ENCODE results near the gene JAKMIP1. TPM values are rescaled to one million over a fixed set of nuclear protein-coding genes. Genes with fewer than 3 reads are reported as not detected.

The JAKMIP1 gene
- total RNA-seq, 1 experiment from 2014 or later, result not detected

- POLR2A ChIA-PET, result no interaction called here
- no peak for TF ChIP-seq REST (IDR thresholded peaks at IDR 0.05; ENCODE audit: insufficient read depth in 1 of 2, low read depth in 2 of 2, low read length in 1 of 2)
- no peak for TF ChIP-seq CTCF (IDR thresholded peaks at IDR 0.05)
- TF ChIP-seq SIN3A (IDR thresholded peaks at IDR 0.05; ENCODE audit: borderline replicate concordance, insufficient read depth, low read depth, low read length), result no peak
- no peak for TF ChIP-seq POLR2AphosphoS5 (IDR thresholded peaks at IDR 0.05; ENCODE audit: low read depth, low read length)
- no peak for TF ChIP-seq TCF7L2 (IDR thresholded peaks at IDR 0.05; ENCODE audit: low read depth, low read length)
- no peaks in the 10 kb centered on the region for H3K4me1 ChIP-seq (ENCODE audit: control insufficient read depth, insufficient read depth, low read length)
- intact Hi-C loops (cut with micrococcal nuclease; ENCODE audit: unreplicated experiment) (no loop called here), in situ Hi-C loops (cut with HindIII; ENCODE audit: low pct_unique_long_range_greater_than_20kb, low sequenced_read_pairs) (no loop called here)
- DNase-seq (ENCODE audit: low read depth, low spot score), result no peak
- BruUV-seq (replicated peaks), result no TSS peak
- no peaks in the 10 kb centered on the region for H3K27me3 ChIP-seq (ENCODE audit: control insufficient read depth, insufficient read depth, low read length)
- no peaks in the 10 kb centered on the region for H3K9me3 ChIP-seq (ENCODE audit: control insufficient read depth, insufficient read depth, low read depth, low read length)
- ATAC-seq, result no peak
- CTCF ChIA-PET, result no interaction called here
- H3K27ac ChIP-seq (ENCODE audit: low read length), result no peak overlapping the region
- no peak overlapping the region for H3K4me3 ChIP-seq (ENCODE audit: low read depth in 2 of 2, low read length in 2 of 2)
- H3K36me3 ChIP-seq (ENCODE audit: control insufficient read depth, insufficient read depth, low read length), result no peaks in the 10 kb centered on the region
Observed at GRCh38 chr4:5990446-5991160, 209.7 kb downstream of the JAKMIP1 start.

GRCh38 chr4:5989236-5990225 is 210.8 kb downstream of the JAKMIP1 start:
- no peak for ATAC-seq
- H3K36me3 ChIP-seq (ENCODE audit: control insufficient read depth, insufficient read depth, low read length), result no peaks in the 10 kb centered on the region
- in situ Hi-C loops (cut with HindIII; ENCODE audit: low pct_unique_long_range_greater_than_20kb, low sequenced_read_pairs), result no loop called here
- POLR2A ChIA-PET, result interaction anchor here (0.5 kb wide), 1 partner anchor 26 kb away, joined by 3 read pairs; no protein-coding TSS in a partner anchor
- TF ChIP-seq CTCF (IDR thresholded peaks at IDR 0.05) (no peak), TCF7L2 (IDR thresholded peaks at IDR 0.05; ENCODE audit: low read depth, low read length) (no peak), POLR2AphosphoS5 (IDR thresholded peaks at IDR 0.05; ENCODE audit: low read depth, low read length) (no peak), SIN3A (IDR thresholded peaks at IDR 0.05; ENCODE audit: borderline replicate concordance, insufficient read depth, low read depth, low read length) (no peak), REST (IDR thresholded peaks at IDR 0.05; ENCODE audit: insufficient read depth in 1 of 2, low read depth in 2 of 2, low read length in 1 of 2) (no peak)
- H3K27me3 ChIP-seq (ENCODE audit: control insufficient read depth, insufficient read depth, low read length), result no peaks in the 10 kb centered on the region
- H3K9me3 ChIP-seq (ENCODE audit: control insufficient read depth, insufficient read depth, low read depth, low read length), result peaks cover 5% of the 10 kb centered on the region; the same call in 1 of the 2 replicates
- H3K27ac ChIP-seq (ENCODE audit: low read length), result no peak overlapping the region
- CTCF ChIA-PET, result no interaction called here
- no peak overlapping the region for H3K4me3 ChIP-seq (ENCODE audit: low read depth in 2 of 2, low read length in 2 of 2)
- intact Hi-C loops (cut with micrococcal nuclease; ENCODE audit: unreplicated experiment), result no loop called here
- BruUV-seq (replicated peaks), result no TSS peak
- H3K4me1 ChIP-seq (ENCODE audit: control insufficient read depth, insufficient read depth, low read length), result no peaks in the 10 kb centered on the region
- DNase-seq (ENCODE audit: low read depth, low spot score), result no peak
